Activated CD8-positive, alpha-beta T cell treated with anti-CD3 and anti-CD28 coated beads for 36 hours (primary cell): Measurements from ENCODE around the gene RNU1-2. TPM values are rescaled to one million over a fixed set of nuclear protein-coding genes. Genes with fewer than 3 reads are reported as not detected.

Experiments
- ATAC-seq: fragments of 200-7000 bp; cut with Tn5 transposase; one replicate; pipeline ENCODE4 v1.10.0; 2021; ENCODE audit warnings: mild to moderate bottlenecking, moderate library complexity
- CTCF ChIA-PET: fragments of 350-600 bp; sonication (Branson Sonifier 250); formaldehyde crosslinking; loops from one replicate; lab custom pipeline; 2021; ENCODE audit warnings: antibody characterized with exemption; lab: Charles Lee
- POLR2A ChIA-PET: fragments of 350-600 bp; sonication (Branson Sonifier 250); formaldehyde crosslinking; loops from one replicate; lab custom pipeline; 2021; ENCODE audit warnings: antibody characterized with exemption; lab: Charles Lee
- DNase-seq: peaks from one replicate; pipeline ENCODE4 v3.0.0-alpha.2; 2020
- H3K27ac Mint-ChIP-seq: one replicate; pipeline ENCODE4 v1.8.0; 2021; ENCODE audit warnings: mild to moderate bottlenecking, mixed read lengths
- H3K27me3 Mint-ChIP-seq: one replicate; pipeline ENCODE4 v1.8.0; 2021; ENCODE audit warnings: mixed read lengths
- H3K36me3 Mint-ChIP-seq: one replicate; pipeline ENCODE4 v1.8.0; 2021; ENCODE audit warnings: low read depth, mixed read lengths
- H3K4me1 Mint-ChIP-seq: one replicate; pipeline ENCODE4 v1.8.0; 2021; ENCODE audit warnings: low read depth, mixed read lengths
- H3K4me3 Mint-ChIP-seq: one replicate; pipeline ENCODE4 v1.8.0; 2021; ENCODE audit warnings: mild to moderate bottlenecking, moderate library complexity, mixed read lengths
- H3K9me3 Mint-ChIP-seq: one replicate; pipeline ENCODE4 v1.8.0; 2021; ENCODE audit warnings: mixed read lengths
- intact Hi-C: fragments of 100-400 bp; cut with micrococcal nuclease; formaldehyde crosslinking; loops from one replicate; pipeline ENCODE4 v1.10.0; 2022
- total RNA-seq, 2 experiments: library from RNA; stranded (reverse); gene quantifications; one replicate each; pipeline ENCODE4 v1.2.3, GENCODE V29; 2021
- TF ChIP-seq, protein P1 (sequence below): fragments of 200-600 bp; IDR thresholded peaks from one replicate; pipeline ENCODE4 v1.8.0; 2022; ENCODE audit warnings: antibody characterized with exemption, mild to moderate bottlenecking

The RNU1-2 gene
- total RNA-seq, 2 experiments from 2014 or later: 820 to 1,043 TPM

GRCh38 chr1:16921391-16922185 lies 25.8 kb downstream of the RNU1-2 start, which contains the start of gene CROCC:
Gene CROCC (plus strand): TSS chr1:16921931. CDS start chr1:16922019, 88 bp downstream.
- peak; percentile 87 for ATAC-seq
- TF ChIP-seq, protein P1, sequence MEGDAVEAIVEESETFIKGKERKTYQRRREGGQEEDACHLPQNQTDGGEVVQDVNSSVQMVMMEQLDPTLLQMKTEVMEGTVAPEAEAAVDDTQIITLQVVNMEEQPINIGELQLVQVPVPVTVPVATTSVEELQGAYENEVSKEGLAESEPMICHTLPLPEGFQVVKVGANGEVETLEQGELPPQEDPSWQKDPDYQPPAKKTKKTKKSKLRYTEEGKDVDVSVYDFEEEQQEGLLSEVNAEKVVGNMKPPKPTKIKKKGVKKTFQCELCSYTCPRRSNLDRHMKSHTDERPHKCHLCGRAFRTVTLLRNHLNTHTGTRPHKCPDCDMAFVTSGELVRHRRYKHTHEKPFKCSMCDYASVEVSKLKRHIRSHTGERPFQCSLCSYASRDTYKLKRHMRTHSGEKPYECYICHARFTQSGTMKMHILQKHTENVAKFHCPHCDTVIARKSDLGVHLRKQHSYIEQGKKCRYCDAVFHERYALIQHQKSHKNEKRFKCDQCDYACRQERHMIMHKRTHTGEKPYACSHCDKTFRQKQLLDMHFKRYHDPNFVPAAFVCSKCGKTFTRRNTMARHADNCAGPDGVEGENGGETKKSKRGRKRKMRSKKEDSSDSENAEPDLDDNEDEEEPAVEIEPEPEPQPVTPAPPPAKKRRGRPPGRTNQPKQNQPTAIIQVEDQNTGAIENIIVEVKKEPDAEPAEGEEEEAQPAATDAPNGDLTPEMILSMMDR: no peak
- intact Hi-C loops: no loop called here
- ChIA-PET CTCF (interaction anchor here (0.6 to 1.0 kb wide), 2 partner anchors 16 to 40 kb away, joined by 3 to 4 read pairs; no protein-coding TSS in a partner anchor), POLR2A (interaction anchor here (0.6 to 2.2 kb wide), 2 partner anchors 16 to 25 kb away, joined by 3 to 9 read pairs; partner anchors contain the start of gene RNU1-2)
- peak; percentile 79 for DNase-seq
- H3K27ac Mint-ChIP-seq: peak within 1 kb of the TSS; percentile 84
- no peaks in the 10 kb centered on the region for H3K27me3 Mint-ChIP-seq
- peaks cover 1% of the 10 kb centered on the region for H3K36me3 Mint-ChIP-seq
- H3K4me1 Mint-ChIP-seq: peaks cover 19% of the 10 kb centered on the region
- peak within 1 kb of the TSS; percentile 83 for H3K4me3 Mint-ChIP-seq
- H3K9me3 Mint-ChIP-seq: no peaks in the 10 kb centered on the region

GRCh38 chr1:16922466-16922865 lies 26.7 kb downstream of the RNU1-2 start:
- DNase-seq: no peak
- no peaks in the 10 kb centered on the region for H3K9me3 Mint-ChIP-seq
- ATAC-seq: no peak
- ChIA-PET POLR2A (interaction anchor here (1.0 to 2.2 kb wide), 2 partner anchors 8 to 17 kb away, joined by 3 to 9 read pairs; no protein-coding TSS in a partner anchor), CTCF (no interaction called here)
- no peaks in the 10 kb centered on the region for H3K27me3 Mint-ChIP-seq
- peaks cover 25% of the 10 kb centered on the region for H3K4me1 Mint-ChIP-seq
- peak overlapping the region; percentile 61 for H3K27ac Mint-ChIP-seq
- intact Hi-C loops: no loop called here
- peaks cover 1% of the 10 kb centered on the region for H3K36me3 Mint-ChIP-seq
- peak overlapping the region; percentile 83 for H3K4me3 Mint-ChIP-seq
- TF ChIP-seq, protein P1: no peak

DNA sequence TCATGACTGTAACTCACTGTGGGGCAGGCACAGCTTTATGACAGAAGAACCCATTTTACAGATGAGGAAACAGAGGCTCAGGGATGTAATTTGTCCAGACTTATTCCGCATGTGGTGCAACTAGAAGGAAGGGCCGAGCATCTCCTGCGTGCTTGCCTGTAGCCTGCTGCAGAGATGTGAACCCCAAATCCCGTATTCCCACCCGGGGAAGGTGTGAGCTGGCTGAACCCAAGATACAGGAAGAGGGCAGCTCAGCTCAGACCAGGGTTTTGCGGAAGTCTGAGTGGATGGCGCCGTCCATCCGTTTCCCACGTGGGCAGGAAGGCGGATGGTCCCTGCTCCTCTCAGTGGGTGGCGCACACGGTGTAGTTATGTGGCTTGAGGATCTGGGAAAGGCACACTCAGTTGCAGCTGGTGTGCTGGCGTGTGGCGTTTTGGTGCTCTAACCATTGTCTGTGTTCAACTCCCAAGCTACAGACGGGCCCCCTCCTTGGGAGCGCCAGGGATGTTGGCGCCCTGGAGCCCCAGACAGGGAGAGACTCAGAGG lies 27.2 kb downstream of the RNU1-2 start:
- ATAC-seq (no peak), DNase-seq (no peak)
- CTCF ChIA-PET: no interaction called here
- no peaks in the 10 kb centered on the region for H3K9me3 Mint-ChIP-seq
- POLR2A ChIA-PET: interaction anchor here (1.0 to 2.2 kb wide), 2 partner anchors 8 to 18 kb away, joined by 3 to 9 read pairs; no protein-coding TSS in a partner anchor
- H3K27me3 Mint-ChIP-seq: no peaks in the 10 kb centered on the region
- peak overlapping the region; percentile 61 for H3K27ac Mint-ChIP-seq
- TF ChIP-seq, protein P1: no peak
- peaks cover 28% of the 10 kb centered on the region for H3K4me1 Mint-ChIP-seq
- peaks cover 1% of the 10 kb centered on the region for H3K36me3 Mint-ChIP-seq
- intact Hi-C loops: no loop called here
- H3K4me3 Mint-ChIP-seq: peak overlapping the region; percentile 83

DNA sequence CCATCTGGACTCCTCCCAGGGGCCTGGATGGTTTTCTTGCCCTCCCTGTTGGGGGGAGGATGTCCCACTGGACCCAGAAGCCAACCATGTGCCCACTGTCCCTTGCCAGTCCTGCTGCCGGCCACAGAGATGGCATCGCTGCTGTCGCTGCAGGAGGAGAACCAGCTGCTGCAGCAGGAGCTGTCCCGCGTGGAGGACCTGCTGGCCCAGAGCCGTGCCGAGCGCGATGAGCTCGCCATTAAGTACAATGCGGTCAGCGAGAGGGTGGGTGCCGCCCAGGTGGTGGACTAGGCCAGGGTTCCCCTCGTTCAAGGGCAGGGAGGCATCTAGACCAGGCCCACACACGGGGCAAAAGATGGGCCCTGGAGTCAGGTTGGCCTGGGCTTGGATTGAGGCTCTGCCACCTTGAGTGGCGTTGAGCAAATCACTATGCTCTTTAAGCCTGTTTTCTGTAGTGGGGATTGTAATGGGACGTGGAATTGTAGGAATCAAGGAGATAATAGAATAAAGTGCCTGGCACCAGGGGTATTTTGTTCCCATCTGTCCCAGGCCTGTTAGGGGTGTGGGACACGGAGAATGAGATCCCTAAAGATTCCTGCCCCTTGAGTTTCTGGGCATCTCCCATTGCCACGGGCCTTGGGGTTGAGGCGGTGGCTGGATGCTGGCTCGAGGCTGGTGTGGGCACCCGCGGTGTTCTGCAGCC lies 28.6 kb downstream of the RNU1-2 start:
- intact Hi-C loops: no loop called here
- no peaks in the 10 kb centered on the region for H3K27me3 Mint-ChIP-seq
- H3K4me3 Mint-ChIP-seq: no peak overlapping the region
- peaks cover 32% of the 10 kb centered on the region for H3K4me1 Mint-ChIP-seq
- peaks cover 1% of the 10 kb centered on the region for H3K36me3 Mint-ChIP-seq
- CTCF ChIA-PET: no interaction called here
- TF ChIP-seq, protein P1: no peak
- no peak for DNase-seq
- POLR2A ChIA-PET: no interaction called here
- no peaks in the 10 kb centered on the region for H3K9me3 Mint-ChIP-seq
- no peak for ATAC-seq
- H3K27ac Mint-ChIP-seq: no peak overlapping the region
